ENCODE data around the gene KRT27. TPM values are rescaled to one million over a fixed set of nuclear protein-coding genes. Genes with fewer than 3 reads are reported as not detected.

KRT27 gene
- total and polyA plus RNA-seq, 2 donors (not counting 3 experiments of a cell fraction or from before 2014, with no cell fraction given) = not detected

GRCh38 chr17:40796846-40797245, 14.5 kb upstream of the KRT27 start:
- no peaks in the 10 kb centered on the region for H4K20me1 ChIP-seq (replicated peaks; ENCODE audit: control insufficient read depth, extremely low read depth, insufficient read depth, low read length)
- H3K9me3 ChIP-seq (replicated peaks; ENCODE audit: control insufficient read depth, insufficient read depth, low read length) = no peaks in the 10 kb centered on the region
- H3K9me1 ChIP-seq (replicated peaks; ENCODE audit: control insufficient read depth, extremely low read depth, insufficient read depth, low read length) = no peaks in the 10 kb centered on the region
- no peak overlapping the region for H3K27ac ChIP-seq (ENCODE audit: insufficient read depth, low read depth, low read length)
- TF ChIP-seq EZH2 (IDR thresholded peaks at IDR 0.05; ENCODE audit: borderline replicate concordance, low read depth, low read length, severe bottlenecking) (no peak), FOS (IDR thresholded peaks at IDR 0.05; ENCODE audit: borderline replicate concordance, insufficient read depth, low read length) (no peak), MAX (IDR thresholded peaks at IDR 0.05; ENCODE audit: insufficient read depth, insufficient read length) (no peak), JUN (IDR thresholded peaks at IDR 0.05; ENCODE audit: borderline replicate concordance, insufficient read depth, insufficient read length, low read depth) (no peak), GATA2 (IDR thresholded peaks at IDR 0.05; ENCODE audit: insufficient read depth, insufficient read length, low read depth, low read length) (no peak), POLR2A (IDR thresholded peaks at IDR 0.05; ENCODE audit: low read depth, low read length) (no peak), POLR2AphosphoS5 (IDR thresholded peaks at IDR 0.05; ENCODE audit: insufficient read depth, low read depth, low read length) (no peak), MYC (IDR thresholded peaks at IDR 0.05; ENCODE audit: low read depth, low read length) (no peak), CTCF (IDR thresholded peaks at IDR 0.05; ENCODE audit: extremely low read depth in 1 of 2, insufficient read depth in 1 of 2, low read depth in 1 of 2, low read length in 2 of 2) (no peak)
- no peak overlapping the region for H3K4me3 ChIP-seq (replicated peaks in 1 of 3; ENCODE audit: insufficient read depth in 1 of 3, low read depth in 1 of 3, low read length in 3 of 3)
- ChIA-PET POLR2A (no interaction called here), CTCF (interaction anchor here (1.4 kb wide), 1 partner anchor 181 kb away, joined by 3 read pairs; no protein-coding TSS in a partner anchor)
- H3K9ac ChIP-seq (replicated peaks; ENCODE audit: extremely low read depth, insufficient read depth, low read length) = no peak overlapping the region
- no peaks in the 10 kb centered on the region for H3K79me2 ChIP-seq (ENCODE audit: control insufficient read depth, insufficient read depth, low read length)
- H3K36me3 ChIP-seq (ENCODE audit: control insufficient read depth in 2 of 2, extremely low read depth in 1 of 2, insufficient read depth in 2 of 2, low read length in 2 of 2) = no peaks in the 10 kb centered on the region
- BruUV-seq (replicated peaks) = no TSS peak
- DNase-seq (ENCODE audit: low read depth, low spot score) (no peak), FAIRE-seq (no peak)
- H3K27me3 ChIP-seq (ENCODE audit: control insufficient read depth in 2 of 2, insufficient read depth in 2 of 2, low read length in 2 of 2) = peaks cover 8 to 26% of the 10 kb centered on the region in 2 experiments
- H3K4me1 ChIP-seq (ENCODE audit: control insufficient read depth, extremely low read depth, insufficient read depth, low read length) = no peaks in the 10 kb centered on the region
- dilution Hi-C loops (cut with MboI; ENCODE audit: extremely low pct_ligation_motif_present, low sequenced_read_pairs) (no loop called here), intact Hi-C loops (cut with micrococcal nuclease) (no loop called here)
- no peak overlapping the region for H3K4me2 ChIP-seq (ENCODE audit: insufficient read depth, low read length)
- H2AFZ ChIP-seq (ENCODE audit: low read depth, low read length) = no peak overlapping the region
